K562 (cell line): ENCODE data around the gene CAPN5. TPM values are rescaled to one million over a fixed set of nuclear protein-coding genes. Genes with fewer than 3 reads are reported as not detected.
A peak's percentile ranks its signal among the peaks of the same experiment; 100 is the strongest.

Experiments used
- ATAC-seq: fragments of 200-7000 bp; cut with Tn5 transposase; 3 replicates; pipeline ENCODE4 v1.9.1; 2020; ENCODE audit warnings: moderate library complexity
- BruUV-seq: library from RNA; stranded (reverse); fragments of 400-500 nt; replicated peaks from 2 replicates; lab custom pipeline; 2021; lab: Mats Ljungman, UMichigan
- CTCF ChIA-PET: fragments of 300-600 bp; formaldehyde crosslinking; extraction: SDS; loops from one replicate; lab custom pipeline; 2021; ENCODE audit warnings: low intra/inter-chr PET ratio; lab: Yijun Ruan, JAX
- POLR2A ChIA-PET: fragments of 300-600, 350-650 bp; sonication (Branson Sonifier 250); formaldehyde crosslinking; extraction: SDS; loops from one replicate; lab custom pipeline; 2021; ENCODE audit warnings: antibody characterized with exemption, inconsistent platforms; lab: Yijun Ruan, JAX
- DNase-seq, 4 experiments: peaks; one replicate each; pipeline versions ENCODE4 v3.0.0 to v3.0.0-alpha.2; 2011 to 2018; ENCODE audit warnings: low spot score in 3 of 4, mixed read lengths in 3 of 4; ENCODE audit errors: extremely low read depth in 1 of 4
- FAIRE-seq: peaks from 2 replicates; lab custom pipeline; 2011; peaks lifted over from hg19 to GRCh38; lab: Jason Lieb, UNC
- H2AFZ ChIP-seq: 2 replicates; pipeline ENCODE4 v1.6.0; 2011; ENCODE audit warnings: low read depth, low read length, control low read depth, inconsistent platforms
- H3K27ac ChIP-seq: fragments of 200-600 bp; 3 replicates; pipeline ENCODE4 v1.8.0; 2011; ENCODE audit warnings: low read depth, mild to moderate bottlenecking, control low read depth, inconsistent platforms, low read length, moderate library complexity, mixed read lengths; ENCODE audit errors: extremely low read depth
- H3K27me3 ChIP-seq, 2 experiments: fragments of 300-600 bp in 1 of 2; 2 replicates in 1 of 2; 3 replicates in 1 of 2; pipeline versions ENCODE4 v1.6.0 to v1.8.0; 2011; ENCODE audit warnings: inconsistent platforms in 2 of 2, low read length in 2 of 2, mild to moderate bottlenecking in 1 of 2, mixed read lengths in 1 of 2, moderate library complexity in 1 of 2; ENCODE audit not compliant: control insufficient read depth in 2 of 2, insufficient read depth in 2 of 2
- H3K36me3 ChIP-seq: fragments of 300-600 bp; 3 replicates; pipeline ENCODE4 v1.8.0; 2011; ENCODE audit warnings: mild to moderate bottlenecking, low read length, inconsistent platforms; ENCODE audit not compliant: control insufficient read depth, insufficient read depth
- H3K4me1 ChIP-seq, 2 experiments: fragments of 200-600 bp in 1 of 2; replicated peaks in 1 of 2; 2 replicates in 1 of 2; 3 replicates in 1 of 2; pipeline versions ENCODE4 v1.5.1 to v1.8.0; 2011; ENCODE audit warnings: inconsistent platforms in 2 of 2, low read length in 2 of 2, mild to moderate bottlenecking in 1 of 2, mixed read lengths in 1 of 2, moderate library complexity in 1 of 2; ENCODE audit not compliant: control insufficient read depth in 2 of 2, insufficient read depth in 2 of 2
- H3K4me2 ChIP-seq: 2 replicates; pipeline ENCODE4 v1.6.1; 2011; ENCODE audit warnings: low read length, control low read depth, inconsistent platforms, mixed read lengths; ENCODE audit not compliant: insufficient read depth
- H3K4me3 ChIP-seq: fragments of 200-600 bp; sonication (generic), shearing (Covaris generic); 2 replicates; pipeline ENCODE4 v1.5.1; 2016; ENCODE audit warnings: control low read depth, inconsistent platforms
- H3K79me2 ChIP-seq: fragments of 200-600 bp; 3 replicates; pipeline ENCODE4 v1.8.0; 2011; ENCODE audit warnings: low read length, inconsistent platforms; ENCODE audit not compliant: control insufficient read depth, insufficient read depth
- H3K9ac ChIP-seq, 2 experiments: 2 replicates each; pipeline versions ENCODE4 v1.6.0 to v1.6.1; 2011; ENCODE audit warnings: low read depth in 2 of 2, low read length in 2 of 2, control low read depth in 1 of 2, inconsistent platforms in 1 of 2, mild to moderate bottlenecking in 1 of 2, mixed read lengths in 1 of 2; ENCODE audit not compliant: insufficient read depth in 1 of 2
- H3K9me1 ChIP-seq: one replicate; pipeline ENCODE4 v1.6.0; 2011; ENCODE audit warnings: inconsistent platforms, mild to moderate bottlenecking, low read length, moderate library complexity; ENCODE audit not compliant: control insufficient read depth, insufficient read depth
- H3K9me3 ChIP-seq: replicated peaks from 2 replicates; pipeline ENCODE4 v1.5.1; 2011; ENCODE audit warnings: low read depth, low read length, inconsistent platforms; ENCODE audit not compliant: control insufficient read depth, insufficient read depth
- H4K20me1 ChIP-seq: replicated peaks from 2 replicates; pipeline ENCODE4 v1.6.1; 2011; ENCODE audit warnings: low read length, inconsistent platforms, mixed read lengths; ENCODE audit not compliant: control insufficient read depth, insufficient read depth
- CREM ChIP-seq: IDR thresholded peaks from 2 replicates; pipeline ENCODE4 v1.6.1; 2014; ENCODE audit warnings: antibody characterized with exemption, low read depth
- EWSR1 ChIP-seq: fragments of 450-650 bp; IDR thresholded peaks from 2 replicates; pipeline ENCODE4 v1.6.1; 2018; ENCODE audit warnings: borderline replicate concordance, mild to moderate bottlenecking, low read depth, moderate library complexity; ENCODE audit not compliant: partially characterized antibody
- FOXM1 ChIP-seq, 2 experiments: fragments of 450-650 bp in 1 of 2; sonication (generic) in 1 of 2; formaldehyde crosslinking in 1 of 2; IDR thresholded peaks; 2 replicates each; pipeline versions ENCODE4 v1.6.1 to v1.9.0; 2017 to 2022; ENCODE audit warnings: low read depth in 2 of 2, mild to moderate bottlenecking in 2 of 2, missing genetic modification reagents in 1 of 2, moderate library complexity in 1 of 2
- MTA2 ChIP-seq: fragments of 450-650 bp; IDR thresholded peaks from 2 replicates; pipeline ENCODE4 v1.6.1; 2016; ENCODE audit warnings: low read depth
- MTA3 ChIP-seq: fragments of 450-650 bp; formaldehyde crosslinking; IDR thresholded peaks from 2 replicates; pipeline ENCODE4 v1.6.1; 2017; ENCODE audit warnings: mild to moderate bottlenecking, borderline replicate concordance
- SMARCA5 ChIP-seq: fragments of 450-650 bp; IDR thresholded peaks from 2 replicates; pipeline ENCODE4 v1.6.1; 2016
- TAF15 ChIP-seq: fragments of 200-400 bp; formaldehyde crosslinking; IDR thresholded peaks from 2 replicates; pipeline ENCODE4 v1.6.1; 2017; ENCODE audit warnings: mild to moderate bottlenecking, low read depth, low read length, moderate library complexity
- ZNF124 ChIP-seq: sonication (generic); formaldehyde crosslinking; IDR thresholded peaks from 2 replicates; pipeline ENCODE4 v1.8.1; 2022; ENCODE audit warnings: missing genetic modification reagents
- ZNF75A ChIP-seq: fragments of 450-650 bp; formaldehyde crosslinking; IDR thresholded peaks from 2 replicates; pipeline ENCODE4 v1.4.0; 2020; ENCODE audit warnings: mild to moderate bottlenecking
- ZNF780A ChIP-seq: fragments of 250-450 bp; sonication (Bioruptor Pico); IDR thresholded peaks from 2 replicates; pipeline ENCODE4 v1.5.0; 2021; ENCODE audit warnings: mild to moderate bottlenecking
- WGBS: fragments of 100-300 bp; shearing (Covaris generic); methylation state at CpG from one replicate; pipeline ENCODE4 v1.1.6; 2016; ENCODE audit warnings: low coverage, mixed read lengths; ENCODE audit not compliant: insufficient coverage; ENCODE audit errors: missing lambda C conversion rate; 5-methylcytosine and 5-hydroxymethylcytosine counted together
- in situ Hi-C: fragments of 300-500 bp; cut with MboI; formaldehyde crosslinking; loops from 4 replicates; pipeline ENCODE4 v1.15.0; 2018; ENCODE audit warnings: inconsistent platforms, mixed read lengths
- intact Hi-C: fragments of 100-400 bp; cut with micrococcal nuclease; formaldehyde crosslinking; loops from 2 replicates; pipeline ENCODE4 v1.14.2; 2022
- polyA plus RNA-seq, 8 experiments: library from polyadenylated mRNA; depleted of rRNA in 4 of 8; stranded (reverse) in 5 of 8; unstranded in 3 of 8; fragments of >200 nt; fragmentation: Nextera tagmentation in 2 of 8; fragmentation: Illumina TruSeq in 1 of 8; extraction: Ambion mirVana in 2 of 8; extraction: Trizol in 1 of 8; gene quantifications; 2 replicates each; pipeline versions ENCODE4 v1.2.1 to v1.2.3, GENCODE V29; 2011 to 2014; ENCODE audit warnings: inconsistent platforms in 1 of 8, missing spikeins in 1 of 8
- total RNA-seq, 7 experiments: library from RNA; depleted of rRNA in 6 of 7; stranded (reverse); fragments of >200 nt in 6 of 7; fragmentation: Illumina TruSeq in 2 of 7; extraction: Trizol in 2 of 7; gene quantifications; 2 replicates each; pipeline versions ENCODE4 v1.2.1 to v1.2.3, GENCODE V29; 2011 to 2021; ENCODE audit warnings: low replicate concordance in 1 of 7
- TF ChIP-seq, protein P1 (sequence below): sonication (generic); formaldehyde crosslinking; IDR thresholded peaks from 2 replicates; pipeline ENCODE4 v1.9.0; 2022; ENCODE audit warnings: mild to moderate bottlenecking, missing genetic modification reagents
- TF ChIP-seq, protein P2 (sequence below), 2 experiments: fragments of 450-650 bp; IDR thresholded peaks; 2 replicates each; pipeline ENCODE4 v1.6.1; 2016; ENCODE audit warnings: mild to moderate bottlenecking in 2 of 2, borderline replicate concordance in 1 of 2, low read depth in 1 of 2, moderate library complexity in 1 of 2

Gene CAPN5
- total and polyA plus RNA-seq, 9 of the 15 experiments (the other 6 are each of a cell fraction or from before 2014, with no cell fraction given): 0.04 to 0.44 (median 0.14) TPM; not detected in 2

- DNase-seq (no peak), ATAC-seq (no peak), FAIRE-seq (no peak)
- Histone ChIP-seq H3K9ac (0 out of 4 replicates have a peak overlapping the region, but pooled peaks of 1 of the 2 experiments have one; percentile 9), H3K27me3 (peaks cover 11 to 76% of the 10 kb centered on the region in 2 experiments; a peak in 4 of 5 replicates), H3K4me3 (no peak overlapping the region), H2AFZ (no peak overlapping the region), H3K4me2 (no peak overlapping the region), H4K20me1 (no peaks in the 10 kb centered on the region; the same call in 1 of the 2 replicates), H3K9me3 (no peaks in the 10 kb centered on the region), H3K27ac (no peak overlapping the region), H3K4me1 (peaks cover 0 to 11% of the 10 kb centered on the region in 2 experiments; a peak in 2 of 5 replicates), H3K36me3 (no peaks in the 10 kb centered on the region), H3K9me1 (no peaks in the 10 kb centered on the region), H3K79me2 (no peaks in the 10 kb centered on the region)
- no TSS peak for BruUV-seq
- WGBS: 0% methylated on average over 17 of the region's 17 CpGs
- CTCF ChIA-PET: no interaction called here
- POLR2A ChIA-PET: interaction anchor here (0.8 kb wide), 1 partner anchor 9 kb away, joined by 3 read pairs; the partner anchor contains the start of gene MYO7A
- TF ChIP-seq, protein P1, sequence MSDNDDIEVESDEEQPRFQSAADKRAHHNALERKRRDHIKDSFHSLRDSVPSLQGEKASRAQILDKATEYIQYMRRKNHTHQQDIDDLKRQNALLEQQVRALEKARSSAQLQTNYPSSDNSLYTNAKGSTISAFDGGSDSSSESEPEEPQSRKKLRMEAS (CRISPR knock-in tag): no peak
- TF ChIP-seq ZNF75A (CRISPR knock-in tag) (no peak), MTA2 (no peak), FOXM1 (IDR thresholded peaks at IDR 0.05; ENCODE audit: low read depth) (no peak), FOXM1 (CRISPR knock-in tag; IDR thresholded peaks at IDR 0.05; ENCODE audit: low read depth) (no peak), MTA3 (no peak), ZNF124 (CRISPR knock-in tag) (no peak), ZNF780A (no peak), TAF15 (no peak), EWSR1 (no peak), CREM (no peak), SMARCA5 (no peak)
- TF ChIP-seq, protein P2, sequence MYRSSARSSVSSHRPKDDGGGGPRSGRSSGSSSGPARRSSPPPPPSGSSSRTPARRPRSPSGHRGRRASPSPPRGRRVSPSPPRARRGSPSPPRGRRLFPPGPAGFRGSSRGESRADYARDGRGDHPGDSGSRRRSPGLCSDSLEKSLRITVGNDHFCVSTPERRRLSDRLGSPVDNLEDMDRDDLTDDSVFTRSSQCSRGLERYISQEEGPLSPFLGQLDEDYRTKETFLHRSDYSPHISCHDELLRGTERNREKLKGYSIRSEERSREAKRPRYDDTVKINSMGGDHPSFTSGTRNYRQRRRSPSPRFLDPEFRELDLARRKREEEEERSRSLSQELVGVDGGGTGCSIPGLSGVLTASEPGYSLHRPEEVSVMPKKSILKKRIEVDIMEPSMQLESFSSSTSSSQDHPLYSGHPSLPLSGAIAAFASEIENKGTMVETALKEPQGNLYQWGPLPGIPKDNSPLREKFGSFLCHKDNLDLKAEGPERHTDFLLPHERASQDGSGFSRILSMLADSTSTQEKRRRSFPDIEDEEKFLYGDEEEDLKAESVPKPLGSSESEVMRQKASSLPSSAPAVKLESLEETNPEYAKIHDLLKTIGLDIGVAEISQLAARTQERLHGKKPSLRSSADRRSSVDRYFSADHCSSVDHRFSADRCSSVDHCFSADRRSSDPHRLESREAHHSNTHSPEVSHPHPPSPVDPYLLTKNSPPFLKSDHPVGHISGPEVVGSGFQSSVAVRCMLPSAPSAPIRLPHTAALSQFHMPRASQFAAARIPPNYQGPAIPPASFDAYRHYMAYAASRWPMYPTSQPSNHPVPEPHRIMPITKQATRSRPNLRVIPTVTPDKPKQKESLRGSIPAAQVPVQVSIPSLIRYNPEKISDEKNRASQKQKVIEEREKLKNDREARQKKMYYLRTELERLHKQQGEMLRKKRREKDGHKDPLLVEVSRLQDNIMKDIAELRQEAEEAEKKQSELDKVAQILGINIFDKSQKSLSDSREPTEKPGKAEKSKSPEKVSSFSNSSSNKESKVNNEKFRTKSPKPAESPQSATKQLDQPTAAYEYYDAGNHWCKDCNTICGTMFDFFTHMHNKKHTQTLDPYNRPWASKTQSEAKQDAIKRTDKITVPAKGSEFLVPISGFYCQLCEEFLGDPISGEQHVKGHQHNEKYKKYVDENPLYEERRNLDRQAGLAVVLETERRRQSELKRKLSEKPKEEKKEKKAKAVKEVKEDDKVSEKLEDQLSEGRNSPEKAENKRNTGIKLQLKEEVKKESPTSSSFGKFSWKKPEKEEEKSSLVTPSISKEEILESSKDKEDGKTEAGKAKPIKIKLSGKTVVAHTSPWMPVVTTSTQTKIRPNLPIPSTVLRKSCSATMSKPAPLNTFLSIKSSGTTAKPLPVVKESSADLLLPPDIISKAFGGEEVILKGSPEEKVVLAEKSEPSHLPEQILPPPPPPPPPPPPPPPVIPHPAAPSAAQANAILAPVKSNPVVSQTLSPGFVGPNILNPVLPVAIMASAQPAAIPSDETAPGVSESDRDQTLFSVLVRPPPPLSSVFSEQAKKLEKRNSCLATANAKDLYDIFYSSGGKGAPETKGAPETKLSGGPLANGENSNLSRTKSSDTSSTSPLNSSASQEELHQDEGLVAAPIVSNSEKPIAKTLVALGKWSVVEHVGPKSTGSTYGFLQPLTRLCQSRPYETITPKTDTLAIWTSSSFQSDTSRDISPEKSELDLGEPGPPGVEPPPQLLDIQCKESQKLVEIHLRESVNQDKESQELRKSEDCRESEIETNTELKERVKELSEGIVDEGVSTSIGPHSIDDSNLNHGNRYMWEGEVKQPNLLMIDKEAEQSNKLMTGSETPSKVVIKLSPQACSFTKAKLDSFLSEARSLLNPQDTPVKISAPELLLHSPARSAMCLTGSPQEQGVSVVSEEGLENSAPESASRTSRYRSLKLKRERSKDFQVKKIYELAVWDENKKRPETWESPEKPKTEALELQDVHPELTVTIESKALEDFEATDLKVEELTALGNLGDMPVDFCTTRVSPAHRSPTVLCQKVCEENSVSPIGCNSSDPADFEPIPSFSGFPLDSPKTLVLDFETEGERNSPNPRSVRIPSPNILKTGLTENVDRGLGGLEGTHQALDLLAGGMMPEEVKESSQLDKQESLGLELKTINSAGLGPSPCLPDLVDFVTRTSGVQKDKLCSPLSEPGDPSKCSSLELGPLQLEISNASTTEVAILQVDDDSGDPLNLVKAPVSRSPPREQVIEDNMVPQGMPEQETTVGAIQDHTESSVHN (IDR thresholded peaks at IDR 0.05; ENCODE audit: borderline replicate concordance in 1 of 2, low read depth in 1 of 2): no peak
- in situ Hi-C loops: no loop called here
- intact Hi-C loops: no loop called here
Observed at GRCh38 chr11:77118086-77118485, 51.3 kb downstream of the CAPN5 start.
